ENCODE data around the gene SDF2L1. TPM values are rescaled to one million over a fixed set of nuclear protein-coding genes. Genes with fewer than 3 reads are reported as not detected.
A peak's percentile ranks its signal among the peaks of the same experiment; 100 is the strongest.

Gene SDF2L1
- total and polyA plus RNA-seq, 8 donors: 24.0 to 49.2 (median 34.0) TPM

DNA sequence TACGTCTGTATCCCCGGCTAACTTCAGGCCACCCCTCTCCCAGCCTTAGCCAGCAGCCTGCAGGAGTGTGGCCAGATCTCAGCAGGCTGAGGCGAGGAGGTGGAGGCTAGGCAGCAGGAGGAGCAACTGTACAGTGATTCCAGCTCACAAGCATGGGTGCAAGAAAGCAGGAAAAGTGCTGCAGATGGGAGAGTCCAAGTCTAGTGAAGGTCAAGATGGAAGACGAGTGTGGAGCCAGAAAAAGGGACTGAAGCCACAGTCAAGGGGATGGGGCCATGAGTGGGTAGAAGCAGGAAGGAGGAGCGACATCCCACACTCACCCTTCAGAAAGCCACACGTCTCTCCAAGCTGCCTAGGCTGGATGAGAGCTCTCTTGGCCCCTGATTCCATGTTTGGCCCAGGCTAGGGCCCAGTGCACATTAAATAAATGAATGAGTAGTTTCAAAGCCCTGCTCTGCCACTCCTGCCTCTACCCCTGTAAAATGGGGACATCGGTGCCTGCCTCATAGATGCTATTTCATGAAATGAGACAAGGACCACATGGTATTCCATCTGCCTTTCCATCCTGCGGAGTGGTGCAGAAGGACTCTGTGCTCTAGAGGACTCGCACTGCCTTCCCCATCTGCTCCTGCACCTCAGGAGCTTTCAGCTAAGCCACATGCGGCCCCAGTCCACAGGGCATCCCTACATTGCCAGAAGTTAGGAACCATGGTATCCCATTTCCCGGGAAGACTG, 15.2 kb upstream of the SDF2L1 start:
- Histone ChIP-seq H3K9me3 (no peaks in the 10 kb centered on the region), H3K4me3 (no peak overlapping the region), H3K27ac (no peak overlapping the region), H3K4me1 (peaks cover 11 to 12% (median 11%) of the 10 kb centered on the region in 3 donors), H3K36me3 (no peaks in the 10 kb centered on the region), H3K27me3 (no peaks in the 10 kb centered on the region)
- TF ChIP-seq, protein P1, sequence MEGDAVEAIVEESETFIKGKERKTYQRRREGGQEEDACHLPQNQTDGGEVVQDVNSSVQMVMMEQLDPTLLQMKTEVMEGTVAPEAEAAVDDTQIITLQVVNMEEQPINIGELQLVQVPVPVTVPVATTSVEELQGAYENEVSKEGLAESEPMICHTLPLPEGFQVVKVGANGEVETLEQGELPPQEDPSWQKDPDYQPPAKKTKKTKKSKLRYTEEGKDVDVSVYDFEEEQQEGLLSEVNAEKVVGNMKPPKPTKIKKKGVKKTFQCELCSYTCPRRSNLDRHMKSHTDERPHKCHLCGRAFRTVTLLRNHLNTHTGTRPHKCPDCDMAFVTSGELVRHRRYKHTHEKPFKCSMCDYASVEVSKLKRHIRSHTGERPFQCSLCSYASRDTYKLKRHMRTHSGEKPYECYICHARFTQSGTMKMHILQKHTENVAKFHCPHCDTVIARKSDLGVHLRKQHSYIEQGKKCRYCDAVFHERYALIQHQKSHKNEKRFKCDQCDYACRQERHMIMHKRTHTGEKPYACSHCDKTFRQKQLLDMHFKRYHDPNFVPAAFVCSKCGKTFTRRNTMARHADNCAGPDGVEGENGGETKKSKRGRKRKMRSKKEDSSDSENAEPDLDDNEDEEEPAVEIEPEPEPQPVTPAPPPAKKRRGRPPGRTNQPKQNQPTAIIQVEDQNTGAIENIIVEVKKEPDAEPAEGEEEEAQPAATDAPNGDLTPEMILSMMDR (IDR thresholded peaks at IDR 0.05): no peak
- ATAC-seq (no peak), DNase-seq (no peak), FAIRE-seq (no peak)
- intact Hi-C loops (cut with DNase I): loop anchor here in 2 of 3 donors (5.0 to 10.0 kb wide), 2 partner anchors 50 to 62 kb away; partner anchors contain the start of gene UBE2L3 (in 1 of the 2)
- 84 to 87% methylated on average over 11 of the region's 11 CpGs for WGBS, 2 donors

DNA sequence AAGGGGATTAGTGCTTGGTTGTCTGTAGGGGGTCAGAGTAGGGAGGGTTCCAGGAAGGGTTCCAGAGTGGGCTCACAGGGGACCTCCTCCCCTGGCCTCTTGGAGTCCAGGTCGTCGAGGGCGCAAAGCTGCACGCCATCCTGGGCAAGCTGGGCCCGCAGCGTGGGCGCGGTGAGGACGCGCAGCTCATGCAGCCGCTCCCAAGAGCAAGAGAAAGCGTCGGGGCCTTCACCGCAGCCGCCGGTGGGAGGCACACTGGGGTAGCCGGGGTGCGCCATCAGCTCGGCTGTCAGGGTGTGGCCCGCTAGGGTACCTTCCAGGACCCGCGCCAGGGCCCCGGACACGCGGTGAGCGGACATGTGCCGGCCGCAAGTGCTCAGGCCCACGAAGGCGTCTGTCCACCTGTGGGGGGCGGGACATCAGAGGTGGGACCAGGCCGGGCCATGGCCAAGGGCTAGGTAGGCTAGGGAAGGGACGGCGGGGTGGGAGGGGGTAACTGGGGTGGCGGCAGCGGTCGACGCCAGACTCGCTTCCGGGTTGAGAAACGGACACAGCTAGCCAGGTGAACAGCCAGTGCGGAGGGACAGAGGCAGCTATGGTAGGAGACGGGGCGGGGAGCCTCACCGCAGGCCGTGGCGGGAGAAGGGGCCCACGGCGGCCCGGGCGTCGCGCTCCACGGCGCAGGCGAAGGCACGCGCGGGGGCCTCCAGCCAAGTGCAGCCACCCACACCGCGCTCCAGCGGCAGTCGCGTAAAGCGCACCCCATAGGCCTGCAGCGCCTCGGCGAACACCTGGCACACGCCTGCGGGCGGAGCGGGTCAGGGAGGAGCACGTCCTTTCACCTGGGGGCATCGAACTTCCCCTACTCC, 13.5 kb upstream of the SDF2L1 start:
- intact Hi-C loops (cut with DNase I): loop anchor here in 2 of 3 donors (5.0 to 10.0 kb wide), 2 partner anchors 51 to 64 kb away; partner anchors contain the start of gene UBE2L3 (in 1 of the 2)
- Histone ChIP-seq H3K9me3 (no peaks in the 10 kb centered on the region), H3K4me3 (peak overlapping the region; percentile 91 to 100 (median 96)), H3K36me3 (no peaks in the 10 kb centered on the region), H3K27ac (peak overlapping the region in 3 of 4 donors; percentile 22 to 80 (median 72)), H3K4me1 (peaks cover 11 to 12% (median 11%) of the 10 kb centered on the region in 3 donors), H3K27me3 (no peaks in the 10 kb centered on the region)
- DNase-seq (peak in 4 of 6 donors; percentile 49 to 86 (median 63)), FAIRE-seq (no peak), ATAC-seq (peak in 3 of 4 donors; percentile 10 to 23 (median 19))
- 63 to 65% methylated on average over 71 to 74 of the region's 74 CpGs for WGBS, 2 donors
- TF ChIP-seq, protein P1 (IDR thresholded peaks at IDR 0.05): no peak

DNA sequence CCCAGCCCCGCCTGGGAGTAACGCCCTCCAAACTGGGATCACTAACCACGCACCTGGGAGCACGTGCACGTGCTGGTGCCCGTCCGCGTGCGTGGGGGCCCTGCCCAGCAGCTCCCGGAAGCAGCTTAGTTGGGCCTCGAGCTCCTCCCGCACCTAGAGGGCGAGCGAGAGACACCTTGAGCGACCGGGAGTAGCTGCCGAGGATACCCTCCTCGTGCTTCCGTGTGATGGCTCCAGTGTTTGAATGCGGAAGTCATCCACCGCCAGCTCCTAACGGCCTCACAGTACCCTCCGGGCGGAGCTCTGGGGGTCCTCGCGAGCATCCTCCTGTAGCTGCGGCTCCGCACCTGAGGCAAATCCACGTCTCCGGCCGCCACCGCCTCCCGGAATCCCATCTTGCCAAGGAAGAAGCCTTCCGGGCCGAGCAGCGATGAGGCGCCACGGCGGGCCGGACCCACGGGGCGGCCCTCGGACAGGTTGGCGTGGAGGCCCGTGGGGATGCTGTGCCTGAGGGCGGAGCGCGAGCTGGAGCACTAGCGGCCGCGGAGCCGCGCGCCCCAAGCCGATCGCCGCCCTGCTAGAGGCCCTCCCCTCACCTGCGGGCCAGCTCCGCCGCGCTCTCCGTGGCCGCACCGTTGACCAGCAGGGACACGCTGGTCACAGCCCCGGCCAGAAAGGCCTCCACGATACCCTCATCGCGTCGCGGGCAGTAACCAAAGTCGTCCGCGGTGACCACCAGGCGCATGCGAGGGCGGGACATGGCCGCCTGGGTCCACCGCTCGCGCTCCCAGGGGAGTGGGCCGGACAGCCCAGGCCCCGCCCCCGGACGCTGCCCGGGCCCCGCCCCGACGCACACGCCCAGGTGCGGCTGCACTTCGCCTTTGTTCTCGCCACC, 12.6 kb upstream of the SDF2L1 start, which contains the start of gene YDJC:
Gene YDJC, minus strand, starts transcription at position 768 of the 895 bp plus-strand sequence. Its CDS starts 8 bp downstream, at position 760.
- H3K36me3 ChIP-seq: no peaks in the 10 kb centered on the region
- ATAC-seq: peak; percentile 95 to 98 (median 96)
- FAIRE-seq: no peak
- H3K4me1 ChIP-seq: peaks cover 11 to 12% (median 11%) of the 10 kb centered on the region in 3 donors
- no peaks in the 10 kb centered on the region for H3K27me3 ChIP-seq
- TF ChIP-seq, protein P1 (IDR thresholded peaks at IDR 0.05): peak; percentile 23 to 48 (median 26)
- WGBS, 2 donors: 0 to 1% methylated on average over 87 to 93 of the region's 93 CpGs
- intact Hi-C loops (cut with DNase I): loop anchor here in 2 of 3 donors (5.0 to 10.0 kb wide), 2 partner anchors 52 to 65 kb away; partner anchors contain the start of gene UBE2L3 (in 1 of the 2)
- H3K27ac ChIP-seq: peak within 1 kb of the TSS; percentile 68 to 80 (median 72)
- DNase-seq: peak; percentile 92 to 98 (median 97)
- peak within 1 kb of the TSS; percentile 91 to 100 (median 96) for H3K4me3 ChIP-seq
- no peaks in the 10 kb centered on the region for H3K9me3 ChIP-seq

DNA sequence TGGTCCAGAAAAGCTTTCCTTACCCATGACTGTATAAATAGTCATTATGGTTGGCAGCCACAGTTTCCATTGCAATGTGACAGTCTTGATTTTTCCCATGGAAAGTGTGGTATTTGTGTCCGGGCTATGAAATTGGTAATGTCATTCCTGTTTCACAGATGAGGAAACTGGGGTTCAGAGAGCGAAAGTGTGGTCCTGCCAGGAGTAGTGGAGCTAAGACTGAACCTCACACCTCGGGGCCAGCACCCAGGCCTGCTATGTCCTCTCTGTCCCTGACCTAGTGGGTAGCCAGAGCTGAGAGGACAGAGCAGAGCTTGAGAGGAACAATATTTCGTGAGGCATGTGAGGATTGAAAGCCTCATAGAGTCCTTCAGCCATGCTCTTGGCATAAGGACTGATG, 11.1 kb upstream of the SDF2L1 start:
- TF ChIP-seq, protein P1 (IDR thresholded peaks at IDR 0.05): no peak
- FAIRE-seq (no peak), DNase-seq (no peak), ATAC-seq (no peak)
- peaks cover 11 to 12% (median 11%) of the 10 kb centered on the region in 3 donors for H3K4me1 ChIP-seq
- H3K27me3 ChIP-seq: no peaks in the 10 kb centered on the region
- WGBS, 2 donors: 68 to 80% methylated on average over 4 of the region's 4 CpGs
- no peaks in the 10 kb centered on the region for H3K9me3 ChIP-seq
- no peak overlapping the region for H3K27ac ChIP-seq
- no peak overlapping the region for H3K4me3 ChIP-seq
- intact Hi-C loops (cut with DNase I): no loop called here
- no peaks in the 10 kb centered on the region for H3K36me3 ChIP-seq

Measured in pancreas (tissue), 10 donors.